HepG2 (cell line): ENCODE measurements around the gene DPEP3. TPM values are rescaled to one million over a fixed set of nuclear protein-coding genes. Genes with fewer than 3 reads are reported as not detected.

Experiments
- ARNTL ChIP-seq: sonication (generic); formaldehyde crosslinking; IDR thresholded peaks from 2 replicates; pipeline ENCODE4 v1.4.0; 2020; ENCODE audit warnings: mild to moderate bottlenecking, missing genetic modification reagents
- ATAD3A ChIP-seq: sonication (generic); formaldehyde crosslinking; IDR thresholded peaks from 2 replicates; pipeline ENCODE4 v1.4.0; 2020; ENCODE audit warnings: missing genetic modification reagents
- CEBPG ChIP-seq: IDR thresholded peaks from 2 replicates; pipeline ENCODE4 v1.6.1; 2016
- EHMT2 ChIP-seq: fragments of 200-600 bp; sonication (generic); IDR thresholded peaks from 2 replicates; pipeline ENCODE4 v1.7.0; 2017; ENCODE audit warnings: antibody characterized with exemption, low read depth, low read length, borderline replicate concordance
- ELF3 ChIP-seq: IDR thresholded peaks from 2 replicates; pipeline ENCODE4 v1.6.1; 2016; ENCODE audit warnings: missing genetic modification reagents, missing compliant biosample characterization
- ELF4 ChIP-seq: sonication (generic); formaldehyde crosslinking; IDR thresholded peaks from 2 replicates; pipeline ENCODE4 v1.5.0; 2020; ENCODE audit warnings: missing genetic modification reagents, mild to moderate bottlenecking, moderate library complexity, borderline replicate concordance
- FOXK2 ChIP-seq: fragments of 450-650 bp; IDR thresholded peaks from 2 replicates; pipeline ENCODE4 v1.6.1; 2016
- HDAC1 ChIP-seq: sonication (generic); formaldehyde crosslinking; IDR thresholded peaks from 2 replicates; pipeline ENCODE4 v1.5.1; 2020; ENCODE audit warnings: mild to moderate bottlenecking, missing genetic modification reagents
- JUN ChIP-seq: sonication (generic); formaldehyde crosslinking; IDR thresholded peaks from 2 replicates; pipeline ENCODE4 v1.4.0; 2020; ENCODE audit warnings: mild to moderate bottlenecking, missing genetic modification reagents
- MLLT10 ChIP-seq: sonication (generic); formaldehyde crosslinking; IDR thresholded peaks from 2 replicates; pipeline ENCODE4 v1.4.0; 2020; ENCODE audit warnings: missing genetic modification reagents
- ZBTB1 ChIP-seq: sonication (generic); formaldehyde crosslinking; IDR thresholded peaks from 2 replicates; pipeline ENCODE4 v1.4.0; 2020; ENCODE audit warnings: missing genetic modification reagents, borderline replicate concordance
- ZNF263 ChIP-seq: sonication (generic); formaldehyde crosslinking; IDR thresholded peaks from 2 replicates; pipeline ENCODE4 v1.4.0; 2020; ENCODE audit warnings: missing genetic modification reagents
- ZNF567 ChIP-seq: sonication (generic); formaldehyde crosslinking; IDR thresholded peaks from 2 replicates; pipeline ENCODE4 v1.8.1; 2023; ENCODE audit warnings: mild to moderate bottlenecking, missing genetic modification reagents, borderline replicate concordance
- ZNF7 ChIP-seq: IDR thresholded peaks from 2 replicates; pipeline ENCODE4 v1.6.1; 2016; ENCODE audit warnings: missing biosample characterization, missing genetic modification reagents
- ZNF709 ChIP-seq: sonication (generic); formaldehyde crosslinking; IDR thresholded peaks from 2 replicates; pipeline ENCODE4 v1.5.0; 2020; ENCODE audit warnings: mild to moderate bottlenecking, missing genetic modification reagents
- ZNF773 ChIP-seq: sonication (generic); formaldehyde crosslinking; IDR thresholded peaks from 2 replicates; pipeline ENCODE4 v1.4.0; 2020; ENCODE audit warnings: missing genetic modification reagents, borderline replicate concordance
- polyA plus RNA-seq, 8 experiments: library from polyadenylated mRNA; depleted of rRNA in 3 of 8; stranded (reverse) in 7 of 8; unstranded in 1 of 8; fragments of >200 nt; fragmentation: Illumina TruSeq in 4 of 8; extraction: Trizol in 4 of 8; gene quantifications; 2 replicates each; pipeline versions ENCODE4 v1.2.1 to v1.2.3, GENCODE V29; 2011 to 2016; ENCODE audit warnings: low read depth in 4 of 8, missing spikeins in 1 of 8, mixed read lengths in 1 of 8; ENCODE audit not compliant: insufficient read depth in 1 of 8
- total RNA-seq, 5 experiments: library from RNA; depleted of rRNA; stranded (reverse); fragments of >200 nt; fragmentation: Illumina TruSeq; extraction: Trizol; gene quantifications; 2 replicates each; pipeline ENCODE4 v1.2.3, GENCODE V29; 2016; ENCODE audit warnings: low read depth in 1 of 5
- TF ChIP-seq, protein P1 (sequence below): sonication (generic); formaldehyde crosslinking; IDR thresholded peaks from 2 replicates; pipeline ENCODE4 v1.5.0; 2020; ENCODE audit warnings: missing genetic modification reagents
- TF ChIP-seq, protein P2 (sequence below): sonication (generic); formaldehyde crosslinking; IDR thresholded peaks from 2 replicates; pipeline ENCODE4 v1.4.0; 2020; ENCODE audit warnings: missing genetic modification reagents
- TF ChIP-seq, protein P3 (sequence below): sonication (generic); formaldehyde crosslinking; IDR thresholded peaks from 2 replicates; pipeline ENCODE4 v1.5.1; 2020; ENCODE audit warnings: mild to moderate bottlenecking, missing genetic modification reagents, moderate library complexity
- TF ChIP-seq, protein P4 (sequence below): sonication (generic); formaldehyde crosslinking; IDR thresholded peaks from 2 replicates; pipeline ENCODE4 v1.5.1; 2020; ENCODE audit warnings: mild to moderate bottlenecking, missing genetic modification reagents, moderate library complexity

The DPEP3 gene
- total and polyA plus RNA-seq, 2 of the 13 experiments (the other 11 are each of a cell fraction or from before 2014, with no cell fraction given) = not detected

DNA sequence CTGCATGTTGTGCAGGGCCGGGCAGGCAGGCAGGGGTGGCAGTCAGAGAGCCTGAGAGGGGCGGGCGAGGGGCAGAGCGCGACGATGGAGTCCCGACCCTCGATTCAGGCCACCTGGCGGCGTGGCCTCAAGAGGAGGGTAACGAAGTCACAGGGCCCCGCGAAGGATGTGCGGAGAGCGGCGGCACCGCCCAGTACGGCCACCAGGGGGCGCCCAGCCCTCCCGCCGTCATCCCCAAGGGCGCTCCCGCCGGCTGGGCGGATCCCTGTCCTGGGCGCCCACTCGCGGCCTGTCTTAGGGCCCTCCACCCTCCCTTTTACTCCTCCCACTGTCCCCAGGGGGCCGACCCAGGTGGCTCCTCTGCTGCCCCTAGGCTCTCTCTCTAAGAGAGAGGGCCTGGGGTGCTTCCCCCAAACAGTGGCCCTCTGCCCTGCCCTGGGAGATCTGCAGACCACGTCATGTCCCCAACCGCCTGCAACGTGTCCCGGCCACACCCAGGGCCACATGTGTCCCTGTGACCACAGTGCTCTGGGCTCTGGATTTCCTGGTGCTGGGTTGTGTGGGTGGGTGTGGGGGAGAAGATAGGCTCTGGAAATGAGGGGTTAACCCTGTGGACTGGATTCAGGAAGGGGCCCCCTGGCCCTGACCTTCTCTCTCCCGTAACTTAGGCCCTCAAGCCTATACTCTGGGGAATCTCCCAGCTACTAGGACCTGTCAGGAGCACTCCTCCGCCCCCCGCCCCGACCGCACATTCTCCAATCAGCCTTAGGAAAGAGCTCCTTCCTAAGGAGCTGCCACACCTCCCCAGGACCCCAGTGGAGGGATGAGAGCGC, 13.1 kb upstream of the DPEP3 start (continued):
- TF ChIP-seq ZNF263 (CRISPR knock-in tag) (peak; percentile 99), ZNF709 (CRISPR knock-in tag) (peak; percentile 51; the same call in 1 of the 2 replicates), ATAD3A (CRISPR knock-in tag) (0 out of 2 replicates have a peak, but pooled peaks have one; percentile 44), HDAC1 (peak; percentile 59), ARNTL (peak; percentile 70; the same call in 1 of the 2 replicates), ZNF773 (CRISPR knock-in tag) (peak; percentile 37; the same call in 1 of the 2 replicates), ZNF567 (CRISPR knock-in tag) (no peak; the same call in 1 of the 2 replicates), ZNF7 (CRISPR knock-in tag) (no peak), CEBPG (CRISPR knock-in tag) (peak; percentile 20; the same call in 1 of the 2 replicates), ELF3 (CRISPR knock-in tag) (peak; percentile 61), ZBTB1 (no peak), FOXK2 (no peak), EHMT2 (no peak), MLLT10 (CRISPR knock-in tag) (no peak), ELF4 (no peak), JUN (CRISPR knock-in tag) (peak; percentile 28; the same call in 1 of the 2 replicates)
- TF ChIP-seq, protein P1, sequence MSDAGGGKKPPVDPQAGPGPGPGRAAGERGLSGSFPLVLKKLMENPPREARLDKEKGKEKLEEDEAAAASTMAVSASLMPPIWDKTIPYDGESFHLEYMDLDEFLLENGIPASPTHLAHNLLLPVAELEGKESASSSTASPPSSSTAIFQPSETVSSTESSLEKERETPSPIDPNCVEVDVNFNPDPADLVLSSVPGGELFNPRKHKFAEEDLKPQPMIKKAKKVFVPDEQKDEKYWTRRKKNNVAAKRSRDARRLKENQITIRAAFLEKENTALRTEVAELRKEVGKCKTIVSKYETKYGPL (CRISPR knock-in tag) = no peak
- TF ChIP-seq, protein P2, sequence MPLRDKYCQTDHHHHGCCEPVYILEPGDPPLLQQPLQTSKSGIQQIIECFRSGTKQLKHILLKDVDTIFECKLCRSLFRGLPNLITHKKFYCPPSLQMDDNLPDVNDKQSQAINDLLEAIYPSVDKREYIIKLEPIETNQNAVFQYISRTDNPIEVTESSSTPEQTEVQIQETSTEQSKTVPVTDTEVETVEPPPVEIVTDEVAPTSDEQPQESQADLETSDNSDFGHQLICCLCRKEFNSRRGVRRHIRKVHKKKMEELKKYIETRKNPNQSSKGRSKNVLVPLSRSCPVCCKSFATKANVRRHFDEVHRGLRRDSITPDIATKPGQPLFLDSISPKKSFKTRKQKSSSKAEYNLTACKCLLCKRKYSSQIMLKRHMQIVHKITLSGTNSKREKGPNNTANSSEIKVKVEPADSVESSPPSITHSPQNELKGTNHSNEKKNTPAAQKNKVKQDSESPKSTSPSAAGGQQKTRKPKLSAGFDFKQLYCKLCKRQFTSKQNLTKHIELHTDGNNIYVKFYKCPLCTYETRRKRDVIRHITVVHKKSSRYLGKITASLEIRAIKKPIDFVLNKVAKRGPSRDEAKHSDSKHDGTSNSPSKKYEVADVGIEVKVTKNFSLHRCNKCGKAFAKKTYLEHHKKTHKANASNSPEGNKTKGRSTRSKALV = peak; percentile 84
- TF ChIP-seq, protein P3, sequence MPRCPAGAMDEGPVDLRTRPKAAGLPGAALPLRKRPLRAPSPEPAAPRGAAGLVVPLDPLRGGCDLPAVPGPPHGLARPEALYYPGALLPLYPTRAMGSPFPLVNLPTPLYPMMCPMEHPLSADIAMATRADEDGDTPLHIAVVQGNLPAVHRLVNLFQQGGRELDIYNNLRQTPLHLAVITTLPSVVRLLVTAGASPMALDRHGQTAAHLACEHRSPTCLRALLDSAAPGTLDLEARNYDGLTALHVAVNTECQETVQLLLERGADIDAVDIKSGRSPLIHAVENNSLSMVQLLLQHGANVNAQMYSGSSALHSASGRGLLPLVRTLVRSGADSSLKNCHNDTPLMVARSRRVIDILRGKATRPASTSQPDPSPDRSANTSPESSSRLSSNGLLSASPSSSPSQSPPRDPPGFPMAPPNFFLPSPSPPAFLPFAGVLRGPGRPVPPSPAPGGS (CRISPR knock-in tag) = no peak; the same call in 1 of the 2 replicates
- TF ChIP-seq, protein P4, sequence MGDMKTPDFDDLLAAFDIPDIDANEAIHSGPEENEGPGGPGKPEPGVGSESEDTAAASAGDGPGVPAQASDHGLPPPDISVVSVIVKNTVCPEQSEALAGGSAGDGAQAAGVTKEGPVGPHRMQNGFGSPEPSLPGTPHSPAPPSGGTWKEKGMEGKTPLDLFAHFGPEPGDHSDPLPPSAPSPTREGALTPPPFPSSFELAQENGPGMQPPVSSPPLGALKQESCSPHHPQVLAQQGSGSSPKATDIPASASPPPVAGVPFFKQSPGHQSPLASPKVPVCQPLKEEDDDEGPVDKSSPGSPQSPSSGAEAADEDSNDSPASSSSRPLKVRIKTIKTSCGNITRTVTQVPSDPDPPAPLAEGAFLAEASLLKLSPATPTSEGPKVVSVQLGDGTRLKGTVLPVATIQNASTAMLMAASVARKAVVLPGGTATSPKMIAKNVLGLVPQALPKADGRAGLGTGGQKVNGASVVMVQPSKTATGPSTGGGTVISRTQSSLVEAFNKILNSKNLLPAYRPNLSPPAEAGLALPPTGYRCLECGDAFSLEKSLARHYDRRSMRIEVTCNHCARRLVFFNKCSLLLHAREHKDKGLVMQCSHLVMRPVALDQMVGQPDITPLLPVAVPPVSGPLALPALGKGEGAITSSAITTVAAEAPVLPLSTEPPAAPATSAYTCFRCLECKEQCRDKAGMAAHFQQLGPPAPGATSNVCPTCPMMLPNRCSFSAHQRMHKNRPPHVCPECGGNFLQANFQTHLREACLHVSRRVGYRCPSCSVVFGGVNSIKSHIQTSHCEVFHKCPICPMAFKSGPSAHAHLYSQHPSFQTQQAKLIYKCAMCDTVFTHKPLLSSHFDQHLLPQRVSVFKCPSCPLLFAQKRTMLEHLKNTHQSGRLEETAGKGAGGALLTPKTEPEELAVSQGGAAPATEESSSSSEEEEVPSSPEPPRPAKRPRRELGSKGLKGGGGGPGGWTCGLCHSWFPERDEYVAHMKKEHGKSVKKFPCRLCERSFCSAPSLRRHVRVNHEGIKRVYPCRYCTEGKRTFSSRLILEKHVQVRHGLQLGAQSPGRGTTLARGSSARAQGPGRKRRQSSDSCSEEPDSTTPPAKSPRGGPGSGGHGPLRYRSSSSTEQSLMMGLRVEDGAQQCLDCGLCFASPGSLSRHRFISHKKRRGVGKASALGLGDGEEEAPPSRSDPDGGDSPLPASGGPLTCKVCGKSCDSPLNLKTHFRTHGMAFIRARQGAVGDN = peak; percentile 96
